Stimulated activated CD4-positive, alpha-beta T cell treated with anti-CD3 and anti-CD28 coated beads, Interleukin-12 subunit alpha, Interleukin-12 subunit beta, amount 100 ng/mL, for 48 hours (primary cell): Measurements from ENCODE around the gene DGLUCY.
"Not testable (repeated sequence)": the region's sequence is repeated elsewhere in the genome, so short reads cannot be mapped to it uniquely, and the experiment has no call there.

ENCODE experiments used
- DNase-seq, 3 donors: peaks; one replicate each; pipeline ENCODE4 v3.0.0-alpha.2; 2020; ENCODE audit warnings: low read depth in 2 of 3, low spot score in 1 of 3

The DGLUCY gene

GRCh38 chr14:91167380-91167770 lies 53.5 kb downstream of the DGLUCY start:
- no peak for DNase-seq

DNA sequence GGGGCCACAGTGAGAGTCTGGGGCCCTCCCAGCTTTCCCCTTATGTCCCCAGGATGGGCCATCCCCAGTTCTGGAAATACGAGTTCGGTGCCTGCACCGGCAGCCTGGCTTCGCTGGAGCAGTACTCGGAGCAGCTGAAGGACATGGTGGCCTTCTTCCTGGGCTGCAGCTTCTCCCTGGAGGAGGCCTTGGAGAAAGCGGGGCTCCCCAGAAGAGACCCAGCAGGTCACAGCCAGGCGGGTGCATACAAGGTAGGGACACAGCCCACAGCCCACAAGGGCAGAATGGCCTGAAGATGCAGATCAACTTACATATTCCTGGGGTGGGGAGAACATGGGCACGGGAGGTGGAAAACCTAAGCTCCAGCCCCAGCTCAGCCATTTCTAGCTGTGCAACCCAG lies 56.1 kb downstream of the DGLUCY start:
- no peak for DNase-seq

DNA sequence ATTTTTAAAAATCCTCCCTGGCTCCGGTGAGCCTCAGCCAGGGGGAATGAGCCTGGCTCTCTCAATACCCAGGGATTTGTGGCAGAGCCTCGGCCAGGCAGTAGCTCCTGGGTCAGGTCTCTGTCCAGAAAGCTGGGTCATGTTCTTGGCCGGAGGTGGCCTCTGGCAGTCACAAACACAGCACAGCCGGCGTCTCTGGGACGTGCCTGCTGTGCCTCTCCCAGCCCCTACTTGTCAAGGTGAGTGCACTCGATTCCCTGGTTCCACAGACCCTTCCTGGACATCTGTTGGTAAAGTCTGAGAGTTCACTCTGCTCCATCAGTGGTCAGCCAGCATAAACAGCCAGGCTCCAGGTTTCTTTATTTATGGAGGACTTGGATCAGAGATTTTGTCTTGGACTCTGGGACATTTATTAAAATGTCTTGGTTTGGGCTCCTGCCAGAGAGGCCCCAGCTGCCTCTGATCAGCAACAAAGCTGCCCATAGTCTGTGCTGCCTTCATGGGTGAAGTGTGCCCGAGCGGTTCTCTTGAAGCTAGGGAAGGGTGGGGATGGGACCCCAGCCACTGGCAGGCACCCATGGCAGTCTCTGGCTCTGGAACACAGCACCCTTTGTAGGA lies 56.7 kb downstream of the DGLUCY start:
- no peak for DNase-seq

DNA sequence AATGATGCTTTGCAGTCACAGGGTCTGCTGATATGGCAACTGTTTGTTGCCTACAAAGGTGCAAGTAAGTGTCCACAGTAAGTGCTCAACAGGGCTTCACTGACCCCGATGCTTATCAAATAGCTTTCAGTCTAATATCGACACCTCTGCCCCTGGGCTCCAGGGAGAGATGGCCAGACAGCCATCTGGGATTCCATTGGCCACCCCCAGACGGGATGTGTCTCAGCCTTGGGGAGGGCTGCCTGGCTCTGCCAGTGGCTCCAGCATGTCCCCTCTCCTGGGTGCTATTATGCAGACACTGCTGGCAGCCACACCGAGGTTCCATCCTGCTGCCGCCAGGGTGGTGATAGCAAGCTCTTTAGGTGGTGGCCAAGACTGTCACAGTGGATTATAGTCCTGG lies 57.4 kb downstream of the DGLUCY start:
- no peak for DNase-seq

DNA sequence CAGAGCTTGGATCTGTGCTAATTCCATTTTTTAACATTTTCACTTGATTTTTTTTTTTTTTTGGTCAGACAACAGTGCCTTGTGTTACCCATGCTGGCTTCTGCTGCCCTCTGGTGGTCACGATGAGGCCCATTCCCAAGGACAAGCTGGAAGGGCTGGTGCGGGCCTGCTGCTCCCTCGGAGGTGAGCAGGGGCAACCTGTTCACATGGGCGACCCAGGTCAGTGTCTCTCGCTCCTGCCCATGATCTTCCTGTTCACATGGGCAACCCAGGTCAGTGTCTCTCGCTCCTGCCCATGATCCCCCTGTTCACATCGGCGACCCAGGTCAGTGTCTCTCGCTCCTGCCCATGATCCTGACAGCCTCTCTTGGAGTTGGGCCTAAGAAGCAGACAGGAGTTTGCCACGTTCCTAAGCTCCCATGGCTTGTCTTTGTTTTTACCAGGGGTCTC lies 59.4 kb downstream of the DGLUCY start:
- peak; percentile 66 to 72 (median 71) for DNase-seq

DNA sequence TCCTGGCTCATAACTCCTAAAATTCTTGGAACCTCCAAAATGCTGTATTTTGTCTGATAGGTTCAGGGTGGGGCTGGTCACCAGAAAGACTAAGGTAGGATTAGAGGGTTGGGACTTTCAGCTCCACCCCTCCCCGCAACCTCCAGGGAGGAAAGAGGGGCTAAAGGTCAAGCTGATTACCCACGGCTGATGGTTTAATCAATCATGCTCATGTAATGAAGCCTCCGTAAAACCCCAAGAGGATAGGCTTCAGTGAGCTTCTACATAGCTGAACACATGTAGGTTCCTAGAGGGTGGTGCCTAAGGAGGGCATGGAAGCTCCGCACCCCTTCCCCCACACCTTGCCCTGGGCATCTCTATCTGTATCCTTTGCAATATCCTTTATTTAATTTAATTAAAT lies 60.0 kb downstream of the DGLUCY start:
- DNase-seq, result no peak

GRCh38 chr14:91175291-91176201 lies 61.7 kb downstream of the DGLUCY start:
- no peak for DNase-seq

- peak; percentile 34 to 53 (median 40) for DNase-seq
Measured at GRCh38 chr14:91177073-91178034, 63.5 kb downstream of the DGLUCY start.

DNA sequence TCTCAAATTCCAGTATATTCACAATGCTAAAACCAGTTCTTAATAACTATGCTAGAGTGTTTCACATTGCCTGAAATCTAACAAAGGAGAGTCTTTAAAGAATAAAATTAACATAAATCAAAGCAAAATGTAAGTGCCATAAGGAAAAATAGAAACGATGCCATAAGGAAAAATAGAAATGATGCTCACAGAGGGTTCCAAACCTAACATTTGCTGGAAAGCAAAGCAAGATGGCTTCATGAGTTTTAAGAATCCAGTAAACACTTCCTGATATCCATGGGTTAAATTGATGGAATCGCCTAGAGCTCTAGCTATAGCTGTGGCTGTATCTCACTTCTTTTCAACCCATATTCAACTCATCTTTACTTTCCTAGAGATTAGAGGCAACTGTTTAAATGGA lies 66.7 kb downstream of the DGLUCY start:
- DNase-seq, result no peak

DNA sequence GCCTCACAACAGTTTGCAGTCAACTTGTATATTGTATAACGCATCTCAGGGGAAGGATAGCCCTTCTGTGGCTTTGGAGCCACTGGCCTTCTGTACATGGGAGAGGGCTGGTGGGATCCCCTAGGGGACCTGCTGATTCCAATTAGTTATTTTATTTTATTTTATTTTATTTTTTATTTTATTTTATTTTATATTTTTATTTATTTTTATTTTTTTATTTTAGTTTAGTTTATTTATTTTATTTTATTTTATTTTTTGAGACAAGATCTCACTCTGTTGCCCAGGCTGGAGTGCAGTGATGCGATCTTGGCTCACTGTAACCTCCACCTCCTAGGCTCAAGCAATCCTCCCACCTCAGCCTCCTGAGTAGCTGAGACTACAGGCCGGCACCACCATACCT lies 68.9 kb downstream of the DGLUCY start:
- DNase-seq, result not testable (repeated sequence)

- no peak for DNase-seq
Measured at GRCh38 chr14:91184559-91184958, 70.7 kb downstream of the DGLUCY start.

GRCh38 chr14:91185721-91186120 lies 71.8 kb downstream of the DGLUCY start:
- DNase-seq, result no peak

DNA sequence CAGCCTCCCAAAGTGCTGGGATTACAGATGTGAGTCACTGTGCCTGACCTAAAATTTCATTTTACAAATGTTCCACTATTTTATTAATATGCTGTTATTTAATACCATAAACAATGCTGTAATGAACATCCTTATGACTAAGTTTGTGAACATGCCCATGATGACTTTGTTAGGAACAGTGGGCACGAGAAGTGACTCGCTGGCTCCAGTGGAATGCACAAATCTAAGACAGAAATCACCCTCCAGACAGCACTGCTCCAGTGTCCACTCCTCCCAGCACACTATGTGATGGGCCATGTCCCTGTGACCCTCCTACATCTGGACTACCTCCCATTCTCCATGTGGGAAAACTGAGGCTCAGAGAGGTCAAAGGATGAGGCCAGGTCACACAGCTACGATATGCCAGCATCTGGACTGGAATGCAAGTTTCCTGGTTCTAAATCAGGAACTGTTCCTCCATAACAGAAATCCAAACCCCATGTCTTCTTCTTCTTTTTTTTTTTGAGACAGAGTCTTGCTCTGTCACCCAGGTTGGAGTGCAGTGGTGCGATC lies 72.7 kb downstream of the DGLUCY start:
- no peak for DNase-seq

- DNase-seq, result no peak
Measured at GRCh38 chr14:91187271-91187670, 73.4 kb downstream of the DGLUCY start.

- DNase-seq, result no peak
Measured at GRCh38 chr14:91190853-91191252, 77.0 kb downstream of the DGLUCY start.

GRCh38 chr14:91193069-91193468 lies 79.2 kb downstream of the DGLUCY start:
- no peak for DNase-seq

GRCh38 chr14:91195881-91196280 lies 82.0 kb downstream of the DGLUCY start:
- no peak for DNase-seq

GRCh38 chr14:91197631-91198030 lies 83.8 kb downstream of the DGLUCY start:
- no peak for DNase-seq

DNA sequence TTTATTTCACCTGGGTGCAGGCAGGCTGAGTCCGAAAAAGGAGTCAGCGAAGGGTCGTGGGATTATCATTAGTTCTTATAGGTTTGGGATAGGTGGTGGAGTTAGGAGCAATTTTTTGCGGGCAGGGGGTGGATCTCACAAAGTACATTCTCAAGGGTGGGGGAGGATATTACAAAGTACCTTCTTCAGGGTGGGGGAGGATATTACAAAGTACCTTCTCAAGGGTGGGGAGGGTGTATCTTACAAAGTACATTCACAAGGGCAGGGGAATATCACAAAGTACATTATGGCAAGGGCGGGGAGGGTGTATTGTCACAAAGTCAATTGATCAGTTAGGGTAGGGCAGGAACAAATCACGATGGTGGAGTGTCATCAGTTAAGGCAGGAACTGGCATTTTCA lies 86.9 kb downstream of the DGLUCY start:
- not testable (repeated sequence) for DNase-seq

DNA sequence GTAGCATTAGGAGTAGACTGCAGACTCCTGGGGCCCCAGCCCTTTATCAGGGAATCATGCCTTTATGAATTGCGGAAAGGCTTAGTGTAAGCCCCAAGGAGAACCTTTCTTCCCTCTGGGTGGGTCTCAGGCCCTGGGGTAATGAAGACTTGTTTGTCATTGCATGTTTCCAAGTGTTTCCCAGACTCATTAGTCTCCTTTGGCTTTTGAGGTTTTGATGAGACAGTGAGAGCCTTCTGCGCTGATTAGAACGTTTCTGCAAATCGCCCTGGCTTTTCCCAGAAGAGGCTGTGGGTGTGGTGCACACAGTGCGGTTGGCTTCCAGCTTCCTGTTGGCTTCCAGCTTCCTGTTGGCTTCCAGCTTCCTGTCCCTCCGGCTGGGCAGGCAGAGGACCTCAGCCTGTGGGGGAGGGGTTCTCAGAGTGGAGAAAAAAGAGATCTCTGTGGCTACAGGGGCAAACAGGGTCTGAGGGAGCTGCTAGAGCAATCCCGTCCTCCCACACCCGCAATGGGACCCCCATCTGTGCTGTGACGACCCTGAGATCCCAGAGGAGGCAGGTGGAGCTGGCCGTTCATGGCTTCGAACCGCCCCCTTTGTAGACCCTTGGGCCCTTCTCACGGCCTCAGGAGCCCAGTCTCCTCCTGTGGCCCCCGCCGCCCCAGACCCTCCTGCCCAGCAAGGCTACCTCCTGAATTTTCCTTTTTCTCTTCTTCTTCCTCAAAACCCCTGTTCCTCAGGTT lies 88.5 kb downstream of the DGLUCY start:
- no peak for DNase-seq
